Measurements from ENCODE around the gene HCFC1.

HCFC1 gene

GRCh38 chrX:153959649-153960048 is 12.0 kb downstream of the HCFC1 start:
- no peaks in the 10 kb centered on the region for H3K4me1 Mint-ChIP-seq
- no peak overlapping the region for H3K4me3 Mint-ChIP-seq
- H3K27me3 Mint-ChIP-seq (ENCODE audit: low read depth), result no peaks in the 10 kb centered on the region
- peaks cover 53% of the 10 kb centered on the region for H3K36me3 Mint-ChIP-seq (ENCODE audit: low read depth)
- H3K9me3 Mint-ChIP-seq, result no peaks in the 10 kb centered on the region
- no peak overlapping the region for H3K27ac Mint-ChIP-seq
- TF ChIP-seq CTCF (IDR thresholded peaks at IDR 0.05; ENCODE audit: unreplicated experiment in 3 of 3), result no peak

- Mint-ChIP-seq H3K4me1 (no peaks in the 10 kb centered on the region), H3K27me3 (ENCODE audit: low read depth) (no peaks in the 10 kb centered on the region), H3K4me3 (no peak overlapping the region), H3K27ac (no peak overlapping the region), H3K36me3 (ENCODE audit: low read depth) (peaks cover 56% of the 10 kb centered on the region), H3K9me3 (no peaks in the 10 kb centered on the region)
- no peak for TF ChIP-seq CTCF (IDR thresholded peaks at IDR 0.05; ENCODE audit: unreplicated experiment in 3 of 3)
Measured at GRCh38 chrX:153958605-153959004, 13.0 kb downstream of the HCFC1 start.

GRCh38 chrX:153957224-153957623 is 14.4 kb downstream of the HCFC1 start:
- no peaks in the 10 kb centered on the region for H3K27me3 Mint-ChIP-seq (ENCODE audit: low read depth)
- no peaks in the 10 kb centered on the region for H3K9me3 Mint-ChIP-seq

GRCh38 chrX:153956044-153956907 is 15.3 kb downstream of the HCFC1 start:
- Mint-ChIP-seq H3K9me3 (no peaks in the 10 kb centered on the region), H3K36me3 (ENCODE audit: low read depth) (peaks cover 54% of the 10 kb centered on the region), H3K4me3 (no peak overlapping the region), H3K27ac (no peak overlapping the region), H3K27me3 (ENCODE audit: low read depth) (no peaks in the 10 kb centered on the region), H3K4me1 (peaks cover 4% of the 10 kb centered on the region)
- TF ChIP-seq CTCF (IDR thresholded peaks at IDR 0.05; ENCODE audit: unreplicated experiment in 3 of 3), result no peak

More at GRCh38 chrX:153957224-153957623, 14.4 kb downstream of the HCFC1 start:
- no peak overlapping the region for H3K4me3 Mint-ChIP-seq
- peaks cover 4% of the 10 kb centered on the region for H3K4me1 Mint-ChIP-seq
- no peak for TF ChIP-seq CTCF (IDR thresholded peaks at IDR 0.05; ENCODE audit: unreplicated experiment in 3 of 3)
- H3K36me3 Mint-ChIP-seq (ENCODE audit: low read depth), result peaks cover 58% of the 10 kb centered on the region
- no peak overlapping the region for H3K27ac Mint-ChIP-seq

- H3K27ac Mint-ChIP-seq, result no peak overlapping the region
- H3K4me1 Mint-ChIP-seq, result peaks cover 9% of the 10 kb centered on the region
- no peaks in the 10 kb centered on the region for H3K9me3 Mint-ChIP-seq
- TF ChIP-seq CTCF (IDR thresholded peaks at IDR 0.05; ENCODE audit: unreplicated experiment in 3 of 3), result no peak
- H3K36me3 Mint-ChIP-seq (ENCODE audit: low read depth), result peaks cover 54% of the 10 kb centered on the region
- no peak overlapping the region for H3K4me3 Mint-ChIP-seq
- no peaks in the 10 kb centered on the region for H3K27me3 Mint-ChIP-seq (ENCODE audit: low read depth)
Measured at GRCh38 chrX:153955228-153955732, 16.3 kb downstream of the HCFC1 start.

All from nephron (organoid).